Transverse colon (tissue), 4 donors: ENCODE measurements around the gene DCN. TPM values are rescaled to one million over a fixed set of nuclear protein-coding genes. Genes with fewer than 3 reads are reported as not detected.

Experiments
- DNase-seq: peaks from one replicate; pipeline ENCODE4 v3.0.0-alpha.2; 2019
- H3K27ac ChIP-seq, 4 donors: fragments of 200-600 bp; sonication (generic); 2 replicates each; pipeline ENCODE4 v1.5.1; 2016 to 2018; ENCODE audit warnings: inconsistent platforms in 4 of 4
- H3K27me3 ChIP-seq: fragments of 200-600 bp; sonication (generic); 2 replicates; pipeline ENCODE4 v1.5.1; 2017; ENCODE audit warnings: inconsistent platforms
- H3K36me3 ChIP-seq, 4 donors: fragments of 200-600 bp; sonication (generic); 2 replicates each; pipeline ENCODE4 v1.5.1; 2017 to 2019; ENCODE audit warnings: inconsistent platforms in 4 of 4
- H3K4me1 ChIP-seq, 4 donors: fragments of 200-600 bp; sonication (generic); 2 replicates each; pipeline ENCODE4 v1.5.1; 2017 to 2020; ENCODE audit warnings: inconsistent platforms in 4 of 4
- H3K4me3 ChIP-seq, 4 donors: fragments of 200-600 bp; sonication (generic); 1 replicate in 1 of 4; 2 replicates in 3 of 4; pipeline versions ENCODE4 v1.5.1 to v1.6.1; 2017 to 2019; ENCODE audit warnings: inconsistent platforms in 4 of 4
- H3K9me3 ChIP-seq, 2 donors: fragments of 200-600 bp; sonication (generic); 2 replicates each; pipeline ENCODE4 v1.5.1; 2017 to 2019; ENCODE audit warnings: inconsistent platforms in 2 of 2
- CTCF ChIP-seq, 5 experiments: fragments of 200-600 bp in 3 of 5; fragments of 450-650 bp in 2 of 5; sonication (generic) in 3 of 5; IDR thresholded peaks; 1 replicate in 2 of 5; 2 replicates in 3 of 5; pipeline ENCODE4 v1.5.1; 2016 to 2017; ENCODE audit warnings: antibody characterized with exemption in 5 of 5, inconsistent platforms in 3 of 5, mild to moderate bottlenecking in 2 of 5, moderate library complexity in 1 of 5
- EP300 ChIP-seq: sonication (generic); formaldehyde crosslinking; IDR thresholded peaks from one replicate; pipeline ENCODE4 v1.6.1; 2017; ENCODE audit warnings: antibody characterized with exemption, low read depth
- POLR2A ChIP-seq: fragments of 450-650 bp; IDR thresholded peaks from one replicate; pipeline ENCODE4 v1.6.1; 2016; ENCODE audit warnings: antibody characterized with exemption, mild to moderate bottlenecking, moderate library complexity
- POLR2AphosphoS5 ChIP-seq, 3 donors: sonication (generic); formaldehyde crosslinking; IDR thresholded peaks; one replicate each; pipeline ENCODE4 v1.6.1; 2016; ENCODE audit warnings: antibody characterized with exemption in 3 of 3
- WGBS, 2 donors: methylation state at CpG; one replicate each; pipeline ENCODE4 v1.1.5; 2018; ENCODE audit warnings: low coverage in 1 of 2; 5-methylcytosine and 5-hydroxymethylcytosine counted together
- in situ Hi-C, 4 donors: fragments of 200-750 bp; cut with MboI; loops; one replicate each; pipeline versions ENCODE4 v1.15.0 to v1.15.1; 2017; ENCODE audit warnings: low sequenced_read_pairs in 3 of 4, low pct_ligation_motif_present in 1 of 4, low pct_unique_long_range_greater_than_20kb in 1 of 4
- intact Hi-C: fragments of 100-400 bp; cut with DNase I; formaldehyde crosslinking; loops from one replicate; pipeline ENCODE4 v1.15.1; 2023; ENCODE audit warnings: low total_unique reads
- total RNA-seq, 4 donors: library from RNA; depleted of rRNA; stranded (reverse); fragments of >200 nt; gene quantifications; one replicate each; pipeline ENCODE4 v1.1.0, GENCODE V29; 2016

DCN gene
- total RNA-seq, 4 donors from 2014 or later = 133 to 511 (median 276) TPM

DNA sequence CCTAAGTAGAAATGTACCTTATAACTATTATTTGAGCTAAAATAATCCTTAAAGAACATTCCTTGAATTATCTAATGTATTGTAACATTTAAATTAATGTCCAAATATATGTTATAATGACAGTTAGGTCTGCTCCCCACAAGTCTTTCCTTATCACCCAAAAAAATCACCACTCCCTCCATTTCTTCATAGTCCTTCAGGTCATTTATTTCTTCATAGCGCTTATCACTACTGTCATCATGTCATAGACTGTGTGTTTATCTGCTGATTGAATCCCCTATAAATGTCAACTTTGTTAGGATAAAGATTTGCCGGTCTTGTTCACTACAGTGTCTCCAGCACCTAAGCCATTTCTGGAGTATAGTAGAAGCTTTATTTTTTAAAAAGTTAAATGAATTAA, 83.3 kb downstream of the DCN start:
- Histone ChIP-seq H3K27me3 (no peaks in the 10 kb centered on the region), H3K27ac (peak overlapping the region; percentile 16 to 55 (median 33)), H3K9me3 (no peaks in the 10 kb centered on the region), H3K36me3 (no peaks in the 10 kb centered on the region), H3K4me1 (peaks cover 0 to 4% (median 0%) of the 10 kb centered on the region in 4 donors), H3K4me3 (no peak overlapping the region)
- TF ChIP-seq POLR2AphosphoS5 (IDR thresholded peaks at IDR 0.05) (no peak), EP300 (no peak)
- intact Hi-C loops = no loop called here
- DNase-seq = no peak
- in situ Hi-C loops = no loop called here
- whole genome bisulfite sequencing, 2 donors = 39 to 41% methylated on average over 2 of the region's 2 CpGs

GRCh38 chr12:91098941-91099340, 83.7 kb downstream of the DCN start:
- Histone ChIP-seq H3K4me3 (no peak overlapping the region), H3K4me1 (peaks cover 0 to 4% (median 0%) of the 10 kb centered on the region in 4 donors), H3K9me3 (no peaks in the 10 kb centered on the region), H3K27ac (peak overlapping the region; percentile 16 to 55 (median 33)), H3K27me3 (no peaks in the 10 kb centered on the region), H3K36me3 (no peaks in the 10 kb centered on the region)
- intact Hi-C loops (no loop called here), in situ Hi-C loops (no loop called here)
- DNase-seq = no peak
- 18 to 21% methylated on average over 2 to 3 of the region's 3 CpGs for WGBS, 2 donors
- peak; percentile 17 to 53 (median 50) for TF ChIP-seq POLR2AphosphoS5 (IDR thresholded peaks at IDR 0.05)
- TF ChIP-seq EP300 = no peak
- TF ChIP-seq CTCF (IDR thresholded peaks at IDR 0.05) = no peak

DNA sequence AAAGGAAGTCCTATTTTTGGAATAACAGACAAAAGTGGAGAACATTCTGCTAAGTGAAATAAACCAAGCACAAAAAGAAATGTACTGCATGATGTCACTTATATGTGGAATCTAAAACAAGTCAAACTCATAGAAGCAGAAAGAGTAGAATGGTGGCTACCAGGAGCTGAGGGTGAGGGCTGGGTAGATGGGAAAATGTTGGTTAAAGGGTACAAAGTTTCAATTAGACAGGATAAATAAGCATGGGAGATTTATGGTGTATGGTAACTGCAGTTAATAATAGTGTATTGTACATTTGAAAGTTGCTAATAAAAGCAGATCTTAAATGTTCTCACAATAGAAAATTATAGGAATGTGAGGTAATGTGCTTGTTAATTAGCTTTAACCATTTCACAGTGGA, 84.2 kb downstream of the DCN start:
- no peak for DNase-seq
- Histone ChIP-seq H3K27ac (peak overlapping the region; percentile 16 to 55 (median 33)), H3K27me3 (no peaks in the 10 kb centered on the region), H3K4me1 (peaks cover 0 to 4% (median 0%) of the 10 kb centered on the region in 4 donors), H3K4me3 (no peak overlapping the region), H3K36me3 (no peaks in the 10 kb centered on the region), H3K9me3 (no peaks in the 10 kb centered on the region)
- intact Hi-C loops (no loop called here), in situ Hi-C loops (no loop called here)
- TF ChIP-seq CTCF (IDR thresholded peaks at IDR 0.05) (no peak), POLR2AphosphoS5 (IDR thresholded peaks at IDR 0.05) (no peak), EP300 (no peak), POLR2A (no peak)

- TF ChIP-seq POLR2A (no peak), EP300 (no peak), CTCF (IDR thresholded peaks at IDR 0.05) (no peak), POLR2AphosphoS5 (IDR thresholded peaks at IDR 0.05) (no peak)
- DNase-seq = no peak
- WGBS, 2 donors = 55 to 72% methylated on average over 1 of the region's 1 CpG
- Histone ChIP-seq H3K4me1 (peaks cover 0 to 4% (median 0%) of the 10 kb centered on the region in 4 donors), H3K9me3 (no peaks in the 10 kb centered on the region), H3K36me3 (no peaks in the 10 kb centered on the region), H3K27ac (no peak overlapping the region), H3K27me3 (no peaks in the 10 kb centered on the region), H3K4me3 (no peak overlapping the region)
- intact Hi-C loops (no loop called here), in situ Hi-C loops (no loop called here)
Observed at GRCh38 chr12:91094957-91095356, 87.7 kb downstream of the DCN start.

DNA sequence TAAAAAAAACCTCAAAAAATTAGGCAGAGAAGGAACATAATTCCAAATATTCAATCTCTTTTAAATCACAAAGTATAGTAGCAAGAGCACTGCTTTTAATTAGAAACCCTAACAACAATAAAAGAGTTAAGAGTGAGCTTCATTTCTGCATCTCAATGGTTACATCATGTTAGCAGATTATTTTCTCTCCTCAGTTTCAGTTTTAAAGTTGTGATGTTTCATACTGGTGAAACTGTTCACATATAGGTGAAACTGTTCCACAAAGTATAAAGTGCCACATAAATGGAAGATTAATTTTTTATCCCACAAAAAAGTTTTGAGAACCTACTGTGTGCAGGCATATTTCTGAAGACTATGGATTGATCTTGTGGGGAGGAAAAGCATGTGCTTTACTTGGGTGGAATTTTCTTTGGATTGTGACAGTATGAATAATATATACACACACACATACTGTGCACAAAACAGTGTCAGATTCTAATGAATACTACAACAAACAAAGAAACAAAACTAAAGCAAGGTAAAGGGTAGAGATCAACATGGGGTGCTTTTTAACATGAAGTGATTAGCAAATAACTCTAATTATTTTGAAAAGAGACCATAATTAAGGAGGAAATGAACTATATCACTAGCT, 88.5 kb downstream of the DCN start:
- in situ Hi-C loops (no loop called here), intact Hi-C loops (no loop called here)
- Histone ChIP-seq H3K9me3 (no peaks in the 10 kb centered on the region), H3K4me3 (no peak overlapping the region), H3K27me3 (no peaks in the 10 kb centered on the region), H3K4me1 (no peaks in the 10 kb centered on the region), H3K27ac (no peak overlapping the region), H3K36me3 (no peaks in the 10 kb centered on the region)
- no peak for TF ChIP-seq POLR2A
- no peak for TF ChIP-seq POLR2AphosphoS5 (IDR thresholded peaks at IDR 0.05)
- no peak for TF ChIP-seq EP300
- no peak for TF ChIP-seq CTCF (IDR thresholded peaks at IDR 0.05)
- no peak for DNase-seq
